ENCODE data around the gene COL18A1.

DNA sequence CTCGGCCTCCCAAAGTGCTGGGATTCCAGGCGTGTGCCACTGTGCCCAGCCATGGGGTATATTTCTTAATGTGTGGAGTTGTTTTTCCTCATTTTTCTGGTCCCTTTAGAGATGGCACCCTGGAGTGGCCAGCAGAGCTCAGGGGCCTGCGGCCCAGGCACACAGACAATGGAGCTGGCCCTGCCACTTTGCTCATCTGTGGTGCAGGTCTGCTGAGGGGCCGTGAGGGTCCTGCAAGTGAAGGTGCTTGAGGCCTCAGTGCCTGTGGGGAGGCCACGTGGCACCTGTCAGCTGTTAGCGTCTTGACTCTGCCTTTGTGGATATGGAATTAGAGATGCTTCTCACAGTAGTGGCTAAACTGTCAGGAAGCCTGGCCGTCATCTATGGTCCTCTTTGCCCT is 7.5 kb downstream of the COL18A1 start:
- TF ChIP-seq, protein P1, sequence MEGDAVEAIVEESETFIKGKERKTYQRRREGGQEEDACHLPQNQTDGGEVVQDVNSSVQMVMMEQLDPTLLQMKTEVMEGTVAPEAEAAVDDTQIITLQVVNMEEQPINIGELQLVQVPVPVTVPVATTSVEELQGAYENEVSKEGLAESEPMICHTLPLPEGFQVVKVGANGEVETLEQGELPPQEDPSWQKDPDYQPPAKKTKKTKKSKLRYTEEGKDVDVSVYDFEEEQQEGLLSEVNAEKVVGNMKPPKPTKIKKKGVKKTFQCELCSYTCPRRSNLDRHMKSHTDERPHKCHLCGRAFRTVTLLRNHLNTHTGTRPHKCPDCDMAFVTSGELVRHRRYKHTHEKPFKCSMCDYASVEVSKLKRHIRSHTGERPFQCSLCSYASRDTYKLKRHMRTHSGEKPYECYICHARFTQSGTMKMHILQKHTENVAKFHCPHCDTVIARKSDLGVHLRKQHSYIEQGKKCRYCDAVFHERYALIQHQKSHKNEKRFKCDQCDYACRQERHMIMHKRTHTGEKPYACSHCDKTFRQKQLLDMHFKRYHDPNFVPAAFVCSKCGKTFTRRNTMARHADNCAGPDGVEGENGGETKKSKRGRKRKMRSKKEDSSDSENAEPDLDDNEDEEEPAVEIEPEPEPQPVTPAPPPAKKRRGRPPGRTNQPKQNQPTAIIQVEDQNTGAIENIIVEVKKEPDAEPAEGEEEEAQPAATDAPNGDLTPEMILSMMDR (IDR thresholded peaks at IDR 0.05 in 4 of 5, conservative IDR thresholded peaks at IDR 0.05 in 1 of 5): no peak
- TF ChIP-seq POLR2A (IDR thresholded peaks at IDR 0.05): no peak
